ENCODE measurements around the gene PTPRR. TPM values are rescaled to one million over a fixed set of nuclear protein-coding genes. Genes with fewer than 3 reads are reported as not detected.

PTPRR gene
- polyA plus RNA-seq, 1 of the 3 experiments (the other 2 are of a cell fraction): 1.4 TPM

GRCh38 chr12:70762000-70762399, 158.5 kb downstream of the PTPRR start (continued):
- TF ChIP-seq MEF2A (IDR thresholded peaks at IDR 0.05; ENCODE audit: borderline replicate concordance, low read depth) (no peak), GATA2 (CRISPR knock-in tag; IDR thresholded peaks at IDR 0.05) (no peak), NFIC (IDR thresholded peaks at IDR 0.05; ENCODE audit: borderline replicate concordance) (no peak), GABPA (IDR thresholded peaks at IDR 0.05; ENCODE audit: low read depth) (no peak), CHD2 (IDR thresholded peaks at IDR 0.05; ENCODE audit: low read length, partially characterized antibody) (no peak), SIN3A (IDR thresholded peaks at IDR 0.05; ENCODE audit: borderline replicate concordance, low read depth, low read length) (no peak)

- no peak overlapping the region for H3K4me2 ChIP-seq
- ChIA-PET CTCF (interaction anchor here (0.6 to 1.2 kb wide), 3 partner anchors 8 to 26 kb away, joined by 3 to 4 read pairs (median 3); no protein-coding TSS in a partner anchor), POLR2A (no interaction called here)
- H4K20me1 ChIP-seq (ENCODE audit: insufficient read depth): no peaks in the 10 kb centered on the region
- H2AFZ ChIP-seq (ENCODE audit: low read depth): no peak overlapping the region
- H3K27ac ChIP-seq (ENCODE audit: low read depth in 2 of 2, low read length in 1 of 2): no peak overlapping the region
- peaks cover 7% of the 10 kb centered on the region for H3F3A ChIP-seq (replicated peaks; ENCODE audit: insufficient read depth)
- no peaks in the 10 kb centered on the region for H3K27me3 ChIP-seq (ENCODE audit: insufficient read depth)
- no peak for DNase-seq
- no peak overlapping the region for H3K9ac ChIP-seq
- H3K9me3 ChIP-seq: no peaks in the 10 kb centered on the region
- no peaks in the 10 kb centered on the region for H3K79me2 ChIP-seq (ENCODE audit: insufficient read depth)
- H3K36me3 ChIP-seq (replicated peaks in 1 of 2; ENCODE audit: control insufficient read depth in 1 of 2, insufficient read depth in 2 of 2, low read length in 1 of 2): no peaks in the 10 kb centered on the region
- WGBS (ENCODE audit: low lambda C conversion rate): 68% methylated on average over 12 of the region's 12 CpGs
- no peak for TF ChIP-seq YY1 (IDR thresholded peaks at IDR 0.05; ENCODE audit: low read depth)
- no peak for TF ChIP-seq REST (IDR thresholded peaks at IDR 0.05; ENCODE audit: low read depth, low read length)
- peaks cover 4 to 10% of the 10 kb centered on the region in 2 experiments for H3K4me1 ChIP-seq (ENCODE audit: control insufficient read depth in 1 of 2, insufficient read depth in 2 of 2, low read depth in 1 of 2, low read length in 1 of 2)
- no peak overlapping the region for H3K4me3 ChIP-seq (ENCODE audit: low read depth in 2 of 2, low read length in 1 of 2)
- H3K9me2 ChIP-seq: no peaks in the 10 kb centered on the region
Measured at GRCh38 chr12:70759161-70759918, 161.2 kb downstream of the PTPRR start.

- Histone ChIP-seq H3K4me1 (ENCODE audit: control insufficient read depth in 1 of 2, insufficient read depth in 2 of 2, low read depth in 1 of 2, low read length in 1 of 2) (peaks cover 5 to 10% of the 10 kb centered on the region in 2 experiments), H3K79me2 (ENCODE audit: insufficient read depth) (no peaks in the 10 kb centered on the region), H3K4me3 (ENCODE audit: low read depth in 2 of 2, low read length in 1 of 2) (no peak overlapping the region), H3F3A (replicated peaks; ENCODE audit: insufficient read depth) (peaks cover 7% of the 10 kb centered on the region), H3K9me2 (no peaks in the 10 kb centered on the region), H3K27me3 (ENCODE audit: insufficient read depth) (no peaks in the 10 kb centered on the region), H3K9me3 (no peaks in the 10 kb centered on the region), H3K9ac (no peak overlapping the region), H3K36me3 (replicated peaks in 1 of 2; ENCODE audit: control insufficient read depth in 1 of 2, insufficient read depth in 2 of 2, low read length in 1 of 2) (no peaks in the 10 kb centered on the region), H4K20me1 (ENCODE audit: insufficient read depth) (no peaks in the 10 kb centered on the region), H3K27ac (ENCODE audit: low read depth in 2 of 2, low read length in 1 of 2) (no peak overlapping the region), H3K4me2 (no peak overlapping the region), H2AFZ (ENCODE audit: low read depth) (no peak overlapping the region)
- 77% methylated on average over 5 of the region's 5 CpGs for WGBS (ENCODE audit: low lambda C conversion rate)
- no peak for DNase-seq
- ChIA-PET CTCF (interaction anchor here (0.6 to 1.2 kb wide), 3 partner anchors 9 to 25 kb away, joined by 3 to 4 read pairs (median 3); no protein-coding TSS in a partner anchor), POLR2A (no interaction called here)
- no peak for TF ChIP-seq JUND (IDR thresholded peaks at IDR 0.05)
- no peak for TF ChIP-seq YY1 (IDR thresholded peaks at IDR 0.05; ENCODE audit: low read depth)
- TF ChIP-seq CTCF (IDR thresholded peaks at IDR 0.05): no peak
- no peak for TF ChIP-seq REST (IDR thresholded peaks at IDR 0.05; ENCODE audit: low read depth, low read length)
- no peak for TF ChIP-seq TEAD4 (IDR thresholded peaks at IDR 0.05; ENCODE audit: borderline replicate concordance, insufficient read depth)
Measured at GRCh38 chr12:70758494-70758845, 162.1 kb downstream of the PTPRR start.
